Spleen (tissue), 7 donors: ENCODE data around the gene SUGP2.

Source experiments
- CTCF ChIP-seq, 11 experiments: fragments of 200-600 bp in 7 of 11; fragments of 450-650 bp in 4 of 11; sonication (generic) in 4 of 11; IDR thresholded peaks in 8 of 11; conservative IDR thresholded peaks in 3 of 11; 1 replicate in 7 of 11; 2 replicates in 4 of 11; pipeline versions ENCODE4 v1.4.0 to v1.8.0; 2016 to 2021; ENCODE audit warnings: antibody characterized with exemption in 11 of 11, inconsistent platforms in 4 of 11, mild to moderate bottlenecking in 1 of 11
- POLR2A ChIP-seq, 3 donors: fragments of 450-650 bp; IDR thresholded peaks; one replicate each; pipeline ENCODE4 v1.5.1; 2017; ENCODE audit warnings: antibody characterized with exemption in 3 of 3, mild to moderate bottlenecking in 1 of 3
- donor health status: DM: no; HTN: no; CAD: no; lungs with moderate emphysema.
- donor health status: DM: no; HTN: no; CAD: no.
- donor health status: DM: no; HTN: no; CAD: no.

GRCh38 chr19:19042732-19043280 is 9.5 kb upstream of the SUGP2 start:
- TF ChIP-seq CTCF (IDR thresholded peaks at IDR 0.05 in 8 of 11, conservative IDR thresholded peaks at IDR 0.05 in 3 of 11) (no peak), POLR2A (IDR thresholded peaks at IDR 0.05) (no peak)
